HUES48 (cell line): ENCODE results near the gene GMPR.

Experiments
- H3K27ac ChIP-seq: one replicate; pipeline ENCODE4 v1.7.0; 2013; ENCODE audit warnings: low read depth, low read length, inconsistent platforms
- H3K27me3 ChIP-seq: 2 replicates; pipeline ENCODE4 v1.6.1; 2013; ENCODE audit warnings: mild to moderate bottlenecking, low read length; ENCODE audit not compliant: control insufficient read depth, insufficient read depth
- H3K36me3 ChIP-seq: 2 replicates; pipeline ENCODE4 v1.6.1; 2013; ENCODE audit warnings: low read length; ENCODE audit not compliant: control insufficient read depth, insufficient read depth
- H3K4me1 ChIP-seq: 2 replicates; pipeline ENCODE4 v1.6.1; 2013; ENCODE audit warnings: mild to moderate bottlenecking, low read length; ENCODE audit not compliant: control insufficient read depth, insufficient read depth
- H3K4me3 ChIP-seq: 2 replicates; pipeline ENCODE4 v1.5.1; 2013; ENCODE audit warnings: mild to moderate bottlenecking, low read depth, low read length
- H3K9ac ChIP-seq: 2 replicates; pipeline ENCODE4 v1.6.1; 2013; ENCODE audit warnings: mild to moderate bottlenecking, low read depth, low read length, moderate library complexity
- H3K9me3 ChIP-seq: 2 replicates; pipeline ENCODE4 v1.6.1; 2013; ENCODE audit warnings: low read length; ENCODE audit not compliant: control insufficient read depth, insufficient read depth

The GMPR gene

DNA sequence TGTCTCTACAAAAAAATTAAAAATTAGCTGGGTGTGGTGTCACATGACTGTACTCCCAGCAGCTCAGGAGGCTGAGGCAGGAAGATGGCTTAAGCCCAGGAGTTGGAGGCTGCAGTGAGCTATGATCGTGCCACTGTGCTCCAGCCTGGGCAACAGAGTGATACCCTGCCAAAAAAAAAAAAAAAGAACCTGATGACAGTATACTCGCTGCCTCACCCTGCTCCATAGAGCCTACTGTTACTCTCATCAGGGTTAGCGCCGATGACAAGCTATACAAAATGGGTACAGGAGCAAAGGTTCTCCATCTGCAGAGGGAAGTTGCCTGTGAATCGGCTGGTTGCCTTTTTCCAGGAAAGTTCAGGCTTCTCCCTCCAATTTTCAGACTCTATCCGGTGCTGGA, 53.4 kb downstream of the GMPR start:
- no peaks in the 10 kb centered on the region for H3K36me3 ChIP-seq
- no peaks in the 10 kb centered on the region; the same call in 1 of the 2 replicates for H3K27me3 ChIP-seq
- H3K4me1 ChIP-seq, result peaks cover 2% of the 10 kb centered on the region; the same call in 1 of the 2 replicates
- H3K9me3 ChIP-seq, result no peaks in the 10 kb centered on the region
- H3K9ac ChIP-seq, result no peak overlapping the region
- H3K27ac ChIP-seq, result no peak overlapping the region
- no peak overlapping the region for H3K4me3 ChIP-seq

DNA sequence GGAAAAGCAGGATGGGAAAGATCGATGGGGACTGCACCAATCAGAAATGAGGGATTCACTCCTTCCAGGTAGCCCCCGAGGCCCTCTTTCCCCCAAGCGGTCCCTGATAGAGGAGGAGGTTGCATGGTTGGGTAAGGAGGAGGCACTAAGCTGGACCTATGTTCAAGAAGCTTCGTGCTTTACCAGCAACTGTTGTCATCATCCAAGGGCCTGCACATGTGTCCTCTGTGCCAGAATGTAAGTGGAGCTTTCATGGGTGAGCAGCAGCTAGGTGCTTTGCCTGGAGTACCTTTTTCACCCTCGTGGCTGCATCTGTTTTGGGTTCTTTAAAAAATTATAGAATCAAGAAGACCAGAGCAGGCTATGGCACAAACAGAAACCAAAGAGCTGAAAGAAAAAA, 54.0 kb downstream of the GMPR start:
- no peak overlapping the region for H3K4me3 ChIP-seq
- H3K27ac ChIP-seq, result no peak overlapping the region
- peaks cover 2% of the 10 kb centered on the region; the same call in 1 of the 2 replicates for H3K4me1 ChIP-seq
- H3K9ac ChIP-seq, result no peak overlapping the region
- no peaks in the 10 kb centered on the region; the same call in 1 of the 2 replicates for H3K27me3 ChIP-seq
- H3K36me3 ChIP-seq, result no peaks in the 10 kb centered on the region
- H3K9me3 ChIP-seq, result no peaks in the 10 kb centered on the region

DNA sequence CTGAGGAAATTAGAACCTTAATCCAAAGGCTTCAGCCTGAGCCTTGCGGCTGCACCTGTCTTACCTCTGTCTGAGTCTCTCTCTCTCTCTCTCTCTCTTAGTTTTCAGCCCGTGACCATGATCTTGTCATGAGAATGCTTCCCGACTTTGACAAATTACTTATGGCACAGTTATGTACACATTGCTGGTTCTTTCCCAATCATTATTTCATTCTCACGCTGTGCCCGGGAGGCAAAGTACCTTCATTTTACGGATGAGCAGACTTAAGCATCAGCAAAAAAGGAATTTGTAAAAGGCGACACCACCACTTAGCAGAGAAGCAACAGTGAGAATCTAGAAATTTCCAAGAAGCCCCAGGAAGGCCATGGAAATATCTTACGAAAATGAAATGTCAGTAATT, 54.6 kb downstream of the GMPR start:
- Histone ChIP-seq H3K27me3 (no peaks in the 10 kb centered on the region), H3K36me3 (no peaks in the 10 kb centered on the region), H3K4me3 (no peak overlapping the region), H3K4me1 (peaks cover 2% of the 10 kb centered on the region; the same call in 1 of the 2 replicates), H3K9ac (no peak overlapping the region), H3K27ac (no peak overlapping the region), H3K9me3 (no peaks in the 10 kb centered on the region)

DNA sequence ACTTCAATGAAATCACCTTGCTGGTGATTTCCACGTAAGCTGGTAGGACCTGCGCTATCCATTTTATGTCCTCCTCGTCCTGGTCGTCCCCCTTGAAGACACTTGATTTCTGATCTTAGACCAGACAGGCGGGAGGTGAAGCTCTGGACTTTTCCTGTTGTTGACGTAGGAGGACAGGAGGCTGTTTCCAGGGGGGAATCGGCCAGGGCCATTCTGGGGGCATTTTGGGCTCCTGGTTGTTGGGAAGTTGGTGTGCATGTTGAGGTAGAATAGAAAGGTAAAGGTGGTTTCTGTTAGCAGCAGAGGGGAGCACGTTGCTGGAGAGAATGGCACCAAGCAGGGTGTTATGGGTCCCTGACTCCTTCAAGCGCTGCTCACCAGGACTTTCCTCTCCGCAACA, 56.0 kb downstream of the GMPR start:
- no peaks in the 10 kb centered on the region for H3K27me3 ChIP-seq
- no peak overlapping the region for H3K4me3 ChIP-seq
- no peaks in the 10 kb centered on the region for H3K9me3 ChIP-seq
- no peak overlapping the region for H3K27ac ChIP-seq
- H3K36me3 ChIP-seq, result no peaks in the 10 kb centered on the region
- H3K9ac ChIP-seq, result no peak overlapping the region
- peaks cover 2% of the 10 kb centered on the region; the same call in 1 of the 2 replicates for H3K4me1 ChIP-seq

DNA sequence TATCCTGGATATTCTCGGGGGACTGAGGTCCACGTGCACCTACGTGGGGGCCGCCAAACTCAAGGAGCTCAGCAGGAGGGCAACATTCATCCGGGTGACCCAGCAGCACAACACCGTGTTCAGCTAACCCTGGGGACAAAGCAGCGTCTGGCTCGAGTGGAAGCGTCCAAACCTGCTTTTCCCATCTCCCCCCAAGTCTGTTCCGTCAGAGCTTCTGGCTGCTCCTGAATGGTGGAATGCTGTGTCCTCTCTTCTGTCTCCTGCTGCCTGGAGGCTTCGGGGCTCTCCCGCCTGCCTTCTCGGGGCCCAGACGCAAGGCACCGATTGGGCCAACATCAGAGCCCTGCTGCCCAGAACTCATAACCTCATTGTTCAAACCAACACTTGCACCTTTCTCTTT, 56.7 kb downstream of the GMPR start:
- Histone ChIP-seq H3K36me3 (no peaks in the 10 kb centered on the region), H3K4me3 (no peak overlapping the region), H3K4me1 (peaks cover 2% of the 10 kb centered on the region; the same call in 1 of the 2 replicates), H3K27ac (no peak overlapping the region), H3K27me3 (no peaks in the 10 kb centered on the region), H3K9ac (no peak overlapping the region), H3K9me3 (no peaks in the 10 kb centered on the region)

DNA sequence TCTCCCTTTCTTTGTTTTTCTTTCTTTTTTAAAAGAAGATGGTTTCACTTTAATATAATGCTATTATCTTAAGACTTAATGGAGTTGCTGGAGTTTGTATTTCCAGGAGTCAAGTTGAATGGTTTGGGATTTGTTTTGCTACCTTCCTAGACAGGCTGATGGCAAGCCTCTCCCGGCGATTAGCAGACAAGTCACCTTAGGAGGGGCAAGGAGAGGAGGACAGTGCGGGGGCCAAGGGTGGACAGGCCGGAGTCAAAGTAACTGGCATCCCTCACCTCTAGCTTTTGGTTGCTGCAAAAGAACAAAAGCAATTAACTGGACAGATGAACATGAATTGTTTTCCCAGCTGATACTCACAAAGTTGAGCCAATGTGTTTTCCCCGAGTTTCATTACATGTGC, 57.1 kb downstream of the GMPR start:
- Histone ChIP-seq H3K27ac (no peak overlapping the region), H3K9me3 (no peaks in the 10 kb centered on the region), H3K4me1 (no peaks in the 10 kb centered on the region), H3K9ac (no peak overlapping the region), H3K4me3 (no peak overlapping the region), H3K36me3 (no peaks in the 10 kb centered on the region), H3K27me3 (no peaks in the 10 kb centered on the region)

DNA sequence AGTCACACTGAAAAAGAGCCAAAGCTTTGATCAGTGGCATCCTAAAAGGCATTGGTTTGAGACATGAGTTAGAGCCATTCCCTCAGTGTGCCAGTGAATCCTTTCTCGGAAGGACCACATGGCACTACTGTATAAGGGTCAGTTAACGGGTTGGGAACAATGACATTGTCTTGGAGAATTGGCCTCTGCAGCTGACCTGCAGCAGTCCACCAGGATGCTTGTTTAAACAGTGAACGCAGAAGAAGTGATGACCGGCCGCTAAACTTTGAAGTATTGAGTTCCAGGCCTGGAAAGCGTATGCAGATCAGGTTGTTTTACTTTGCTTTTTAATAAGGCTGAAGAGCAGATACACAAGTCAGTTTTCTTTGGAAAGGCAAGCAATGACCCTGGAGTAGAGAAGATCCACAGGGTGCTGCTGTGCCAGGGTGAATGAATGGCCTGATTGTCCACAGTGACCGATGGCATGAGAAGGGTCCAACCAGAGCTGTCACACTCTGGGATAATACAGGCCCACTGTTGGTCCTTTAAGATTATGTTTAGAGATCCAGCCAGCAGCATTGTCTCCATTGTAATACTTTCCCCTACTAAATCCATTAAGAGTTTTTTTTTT, 57.8 kb downstream of the GMPR start:
- Histone ChIP-seq H3K4me1 (no peaks in the 10 kb centered on the region), H3K4me3 (no peak overlapping the region), H3K9ac (no peak overlapping the region), H3K36me3 (no peaks in the 10 kb centered on the region), H3K27me3 (no peaks in the 10 kb centered on the region), H3K9me3 (no peaks in the 10 kb centered on the region), H3K27ac (no peak overlapping the region)

DNA sequence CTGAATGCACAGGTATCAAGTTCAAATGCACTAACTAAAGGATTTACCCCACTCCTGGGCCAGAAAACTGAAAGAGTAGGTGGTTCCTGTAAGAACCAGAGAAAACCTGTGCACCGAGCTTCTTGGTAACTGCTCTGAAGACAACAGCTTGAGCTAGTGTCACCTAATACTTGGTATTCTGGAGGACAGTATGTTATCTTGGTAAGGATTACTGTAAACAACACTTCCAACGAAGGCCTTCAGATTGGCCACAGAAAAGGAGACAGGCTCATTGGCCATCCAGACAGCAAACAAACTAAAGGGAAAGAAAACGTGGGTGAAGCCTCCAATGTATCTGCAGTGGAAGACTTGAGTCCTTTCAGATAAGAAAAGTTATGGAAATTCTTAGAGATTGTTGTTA, 61.5 kb downstream of the GMPR start:
- H3K36me3 ChIP-seq, result no peaks in the 10 kb centered on the region
- H3K27me3 ChIP-seq, result no peaks in the 10 kb centered on the region
- H3K4me1 ChIP-seq, result peaks cover 24% of the 10 kb centered on the region
- H3K4me3 ChIP-seq, result no peak overlapping the region
- H3K9me3 ChIP-seq, result no peaks in the 10 kb centered on the region
- no peak overlapping the region for H3K27ac ChIP-seq
- H3K9ac ChIP-seq, result no peak overlapping the region

DNA sequence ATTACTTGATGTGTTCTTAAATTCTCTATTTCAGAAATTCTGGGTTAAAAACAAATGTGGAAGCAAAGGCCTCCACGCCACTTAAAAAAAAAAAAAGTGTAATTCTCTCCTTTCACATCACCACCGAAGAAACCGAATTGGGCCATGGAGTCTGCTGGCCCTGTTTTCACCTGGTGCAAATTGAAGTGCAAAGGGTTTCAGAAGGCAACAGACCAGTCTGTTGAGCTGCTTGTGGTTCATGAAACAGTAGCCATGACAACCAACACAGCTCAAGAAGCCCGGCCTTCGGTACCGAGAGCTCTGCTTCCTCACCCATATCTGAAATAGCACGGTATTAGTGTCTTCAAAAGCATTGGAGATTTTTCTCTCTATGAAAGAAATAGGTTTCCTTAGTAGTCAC, 63.1 kb downstream of the GMPR start:
- Histone ChIP-seq H3K4me3 (no peak overlapping the region), H3K27me3 (no peaks in the 10 kb centered on the region), H3K9me3 (no peaks in the 10 kb centered on the region), H3K36me3 (no peaks in the 10 kb centered on the region), H3K4me1 (peaks cover 33% of the 10 kb centered on the region), H3K27ac (no peak overlapping the region), H3K9ac (no peak overlapping the region)

DNA sequence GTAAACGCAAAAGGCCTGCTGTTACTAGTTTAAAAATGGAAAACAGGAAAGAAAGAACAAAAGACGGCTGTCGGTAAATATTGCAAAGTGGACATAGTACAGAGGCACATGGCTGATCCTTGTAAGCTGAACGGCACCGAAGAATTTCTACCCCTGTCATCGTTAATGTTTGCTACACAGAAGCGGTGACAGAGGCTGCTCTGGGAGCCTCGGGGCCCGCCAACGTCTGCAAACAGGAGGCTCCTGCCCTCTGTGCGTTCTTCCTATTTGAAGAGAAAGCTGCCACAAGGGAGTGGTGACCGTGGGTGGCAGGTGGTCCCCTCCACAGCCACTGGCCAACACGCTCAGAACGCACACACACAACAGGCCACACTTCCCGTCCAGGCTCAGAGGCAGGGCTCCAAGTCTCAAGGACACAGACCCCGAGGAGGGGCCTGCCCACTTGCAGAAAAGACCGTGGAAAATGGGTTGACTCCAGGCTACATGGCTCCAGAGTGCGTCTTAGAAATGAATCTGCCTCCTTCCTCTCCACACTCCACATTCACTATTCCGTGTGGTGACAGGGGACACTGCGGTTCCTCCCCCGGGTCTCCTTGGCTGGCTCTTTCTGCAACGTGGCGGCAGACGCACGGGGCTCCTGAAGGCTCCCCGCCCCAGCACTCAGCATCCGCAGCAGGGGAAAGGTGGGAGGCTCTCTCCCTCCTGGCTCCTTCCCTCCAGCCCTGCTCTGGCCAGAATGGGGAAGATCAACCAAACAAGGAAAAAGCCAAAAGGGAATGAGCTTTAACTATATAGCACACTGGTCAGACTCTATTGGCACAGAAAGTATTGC, 64.5 kb downstream of the GMPR start:
- no peaks in the 10 kb centered on the region for H3K36me3 ChIP-seq
- H3K27ac ChIP-seq, result no peak overlapping the region
- H3K27me3 ChIP-seq, result no peaks in the 10 kb centered on the region
- H3K9ac ChIP-seq, result no peak overlapping the region
- peaks cover 34% of the 10 kb centered on the region for H3K4me1 ChIP-seq
- no peaks in the 10 kb centered on the region for H3K9me3 ChIP-seq
- H3K4me3 ChIP-seq, result no peak overlapping the region

DNA sequence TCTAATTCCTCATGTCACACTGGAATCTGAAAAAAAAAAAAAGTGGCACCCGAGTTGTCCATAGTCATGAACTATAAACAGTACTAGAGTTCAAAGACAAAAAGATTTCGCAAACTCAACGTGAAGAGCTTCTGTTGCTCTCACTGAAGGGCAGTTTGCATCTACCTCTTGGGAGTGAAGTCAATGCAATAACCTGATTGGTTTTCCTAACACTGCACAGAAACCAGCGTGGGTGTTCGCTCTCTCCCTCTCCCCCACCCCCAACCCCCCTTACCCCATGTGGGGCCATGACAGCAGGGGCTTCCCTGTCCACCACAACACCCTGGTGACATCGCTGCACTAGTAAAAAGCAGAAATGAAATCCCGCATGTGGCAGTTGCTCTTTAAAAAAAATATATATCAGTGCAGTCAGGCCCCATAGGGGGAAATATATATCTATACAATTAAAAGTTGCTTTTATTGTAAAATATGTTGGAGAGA, 66.9 kb downstream of the GMPR start:
- H3K4me3 ChIP-seq, result no peak overlapping the region

More for the DNA sequence above, 66.9 kb downstream of the GMPR start:
- Histone ChIP-seq H3K27me3 (no peaks in the 10 kb centered on the region), H3K9me3 (no peaks in the 10 kb centered on the region), H3K9ac (no peak overlapping the region), H3K4me1 (peaks cover 34% of the 10 kb centered on the region), H3K36me3 (no peaks in the 10 kb centered on the region), H3K27ac (no peak overlapping the region)
